Neuronal stem cell (in vitro differentiated cells): Measurements from ENCODE around the gene IGSF21.

ENCODE experiments used
- DNase-seq: peaks from one replicate; pipeline ENCODE4 v3.0.0-alpha.2; 2013; ENCODE audit warnings: low spot score
- H2AFZ ChIP-seq: one replicate; pipeline ENCODE4 v1.6.1; 2013; ENCODE audit warnings: mild to moderate bottlenecking, low read length, inconsistent platforms
- H2AK5ac ChIP-seq: 2 replicates; pipeline ENCODE4 v1.6.1; 2013; ENCODE audit warnings: low read depth, mild to moderate bottlenecking, inconsistent platforms, low read length, moderate library complexity, mixed read lengths
- H2BK120ac ChIP-seq: 2 replicates; pipeline ENCODE4 v1.6.1; 2013; ENCODE audit warnings: low read depth, mild to moderate bottlenecking, inconsistent platforms, low read length, moderate library complexity, mixed read lengths
- H2BK12ac ChIP-seq: one replicate; pipeline ENCODE4 v1.6.1; 2013; ENCODE audit warnings: low read length, inconsistent platforms
- H2BK15ac ChIP-seq: 2 replicates; pipeline ENCODE4 v1.6.1; 2013; ENCODE audit warnings: mild to moderate bottlenecking, low read length, inconsistent platforms, mixed read lengths
- H2BK5ac ChIP-seq: one replicate; pipeline ENCODE4 v1.6.1; 2013; ENCODE audit warnings: inconsistent platforms, mild to moderate bottlenecking, low read length, moderate library complexity
- H3K14ac ChIP-seq: one replicate; pipeline ENCODE4 v1.6.1; 2013; ENCODE audit warnings: low read length, inconsistent platforms
- H3K18ac ChIP-seq: 2 replicates; pipeline ENCODE4 v1.6.1; 2013; ENCODE audit warnings: low read length, inconsistent platforms
- H3K23ac ChIP-seq: 2 replicates; pipeline ENCODE4 v1.6.1; 2013; ENCODE audit warnings: low read depth, mild to moderate bottlenecking, mixed read lengths, low read length, inconsistent platforms; ENCODE audit not compliant: poor library complexity
- H3K27ac ChIP-seq: replicated peaks from 3 replicates; pipeline ENCODE4 v1.5.1; 2013; ENCODE audit warnings: low read length, inconsistent platforms
- H3K27me3 ChIP-seq, 3 experiments: 2 replicates each; pipeline ENCODE4 v1.6.1; 2013; ENCODE audit warnings: low read length in 3 of 3, mild to moderate bottlenecking in 2 of 3, inconsistent platforms in 1 of 3, low read depth in 1 of 3, mixed read lengths in 1 of 3, moderate library complexity in 1 of 3; ENCODE audit not compliant: control insufficient read depth in 3 of 3, insufficient read depth in 3 of 3
- H3K36me3 ChIP-seq, 2 donors: replicated peaks in 1 of 2; 2 replicates each; pipeline ENCODE4 v1.6.1; 2013; ENCODE audit warnings: low read length in 2 of 2; ENCODE audit not compliant: control insufficient read depth in 2 of 2, insufficient read depth in 2 of 2
- H3K4ac ChIP-seq: 2 replicates; pipeline ENCODE4 v1.6.1; 2013; ENCODE audit warnings: inconsistent platforms, mild to moderate bottlenecking, low read length, moderate library complexity
- H3K4me1 ChIP-seq, 2 donors: 1 replicate in 1 of 2; 2 replicates in 1 of 2; pipeline ENCODE4 v1.6.1; 2013; ENCODE audit warnings: low read length in 2 of 2, low read depth in 1 of 2; ENCODE audit not compliant: control insufficient read depth in 2 of 2, insufficient read depth in 1 of 2
- H3K4me2 ChIP-seq: one replicate; pipeline ENCODE4 v1.6.1; 2013; ENCODE audit warnings: mild to moderate bottlenecking, low read length, inconsistent platforms; ENCODE audit not compliant: insufficient read depth, poor library complexity, severe bottlenecking
- H3K4me3 ChIP-seq, 2 donors: 2 replicates each; pipeline ENCODE4 v1.5.1; 2013; ENCODE audit warnings: low read length in 2 of 2, mild to moderate bottlenecking in 2 of 2, inconsistent platforms in 1 of 2, moderate library complexity in 1 of 2
- H3K79me1 ChIP-seq: one replicate; pipeline ENCODE4 v1.6.1; 2013; ENCODE audit warnings: low read depth, mild to moderate bottlenecking, inconsistent platforms, low read length, moderate library complexity
- H3K9ac ChIP-seq: one replicate; pipeline ENCODE4 v1.6.1; 2013; ENCODE audit warnings: mild to moderate bottlenecking, low read depth, low read length, inconsistent platforms; ENCODE audit not compliant: poor library complexity
- H3K9me3 ChIP-seq, 2 donors: replicated peaks in 1 of 2; 2 replicates each; pipeline versions ENCODE3 to v1.6.1; 2013; ENCODE audit warnings: low read length in 2 of 2, mild to moderate bottlenecking in 2 of 2, inconsistent platforms in 1 of 2, low read depth in 1 of 2, mixed read lengths in 1 of 2, moderate library complexity in 1 of 2; ENCODE audit not compliant: control insufficient read depth in 2 of 2, insufficient read depth in 1 of 2
- H4K8ac ChIP-seq: one replicate; pipeline ENCODE4 v1.6.1; 2013; ENCODE audit warnings: low read depth, mild to moderate bottlenecking, inconsistent platforms, low read length, moderate library complexity
- H4K91ac ChIP-seq: one replicate; pipeline ENCODE4 v1.6.1; 2013; ENCODE audit warnings: low read length, low read depth, mild to moderate bottlenecking, inconsistent platforms; ENCODE audit not compliant: poor library complexity
- WGBS, 2 donors: extraction: QIAGEN DNeasy Blood & Tissue Kit; methylation state at CpG; one replicate each; pipeline ENCODE4 v1.1.7; 2013; ENCODE audit warnings: missing lambda C conversion rate in 2 of 2, mixed read lengths in 1 of 2; ENCODE audit not compliant: insufficient read length in 2 of 2, insufficient replicate concordance in 1 of 2; ENCODE audit errors: extremely low coverage in 2 of 2; 5-methylcytosine and 5-hydroxymethylcytosine counted together

The IGSF21 gene

DNA sequence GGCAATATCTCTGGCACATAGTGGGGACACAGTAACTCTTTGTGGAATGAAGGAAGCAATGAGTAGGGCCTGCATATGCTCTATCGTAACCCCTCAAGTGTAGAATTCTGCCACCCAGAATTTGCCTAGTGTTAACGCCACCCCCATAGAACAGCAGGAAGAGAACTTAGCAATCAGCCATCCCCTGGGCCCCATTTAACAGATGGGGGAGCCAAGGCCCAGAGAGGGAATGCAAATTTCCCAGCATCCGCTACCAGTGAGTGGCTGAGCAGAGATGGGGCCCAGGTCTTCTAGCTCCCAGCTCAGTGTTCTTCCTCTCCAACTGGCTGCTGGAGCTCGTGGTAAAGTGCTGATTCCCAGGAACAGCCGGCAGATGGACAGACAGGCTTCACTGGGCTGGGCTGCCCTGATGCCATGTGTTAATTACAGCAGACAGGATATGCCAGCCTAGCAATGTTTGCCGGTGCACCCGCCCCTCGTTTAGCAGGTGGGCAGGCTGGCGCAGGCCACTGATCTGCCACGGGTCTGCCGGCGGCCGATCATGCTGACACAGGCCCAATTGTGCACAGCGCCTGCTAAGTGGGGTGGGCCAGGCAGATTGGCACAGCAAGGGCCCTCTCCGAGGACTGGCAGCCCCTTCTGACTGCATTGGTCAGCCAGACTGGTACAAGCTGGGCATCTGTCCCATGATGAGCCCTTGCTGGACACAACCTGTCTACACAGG is 171.9 kb downstream of the IGSF21 start:
- Histone ChIP-seq H3K4me1 (peaks cover 0 to 11% of the 10 kb centered on the region in 2 donors), H3K4ac (no peak overlapping the region), H3K4me2 (no peak overlapping the region), H3K9ac (peak overlapping the region; percentile 68), H2BK12ac (no peak overlapping the region), H3K27me3 (peaks cover 0 to 9% (median 2%) of the 10 kb centered on the region in 3 experiments), H3K9me3 (no peaks in the 10 kb centered on the region), H2BK5ac (no peak overlapping the region), H4K8ac (no peak overlapping the region), H2BK15ac (peak overlapping the region; percentile 23), H2BK120ac (peak overlapping the region; percentile 5), H3K4me3 (no peak overlapping the region), H3K79me1 (no peaks in the 10 kb centered on the region), H3K18ac (peak overlapping the region; percentile 50), H3K36me3 (no peaks in the 10 kb centered on the region), H3K27ac (no peak overlapping the region), H4K91ac (no peak overlapping the region), H3K23ac (no peak overlapping the region), H2AFZ (no peak overlapping the region), H3K14ac (peak overlapping the region; percentile 50), H2AK5ac (peak overlapping the region; percentile 61)
- WGBS, 2 donors = no CpG with 5 or more reads among the region's 15 CpGs
- no peak for DNase-seq

DNA sequence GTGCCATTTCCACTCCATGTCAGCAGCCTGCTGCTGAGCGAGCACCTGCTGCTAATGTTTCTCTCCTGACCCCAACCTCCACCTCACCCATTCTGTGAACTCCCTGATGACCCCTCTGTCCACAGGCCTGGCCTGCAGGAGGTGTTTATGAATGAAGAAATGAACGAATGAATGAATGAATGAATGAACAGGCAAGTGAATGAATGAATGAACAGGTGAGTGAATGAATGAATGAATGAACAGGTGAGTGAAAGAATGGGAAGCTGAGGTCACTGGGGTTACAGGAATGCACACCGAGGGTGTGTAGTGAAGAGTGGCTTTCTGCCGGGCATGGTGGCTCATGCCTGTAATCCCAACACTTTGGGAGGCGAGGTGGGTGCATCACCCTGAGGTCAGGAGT is 173.4 kb downstream of the IGSF21 start:
- no peak overlapping the region for H2BK5ac ChIP-seq
- no peak for DNase-seq
- H2BK120ac ChIP-seq = no peak overlapping the region
- no peak overlapping the region for H2BK15ac ChIP-seq
- no peaks in the 10 kb centered on the region for H3K36me3 ChIP-seq
- no peak overlapping the region for H3K18ac ChIP-seq
- no peak overlapping the region for H4K91ac ChIP-seq
- H3K4me2 ChIP-seq = no peak overlapping the region
- H3K79me1 ChIP-seq = no peaks in the 10 kb centered on the region
- no peaks in the 10 kb centered on the region for H3K9me3 ChIP-seq
- no peak overlapping the region for H3K23ac ChIP-seq
- H3K4me3 ChIP-seq = no peak overlapping the region
- peaks cover 0 to 21% (median 2%) of the 10 kb centered on the region in 3 experiments for H3K27me3 ChIP-seq
- no peak overlapping the region for H2AK5ac ChIP-seq
- H4K8ac ChIP-seq = no peak overlapping the region
- no peak overlapping the region for H3K9ac ChIP-seq
- peaks cover 0 to 13% of the 10 kb centered on the region in 2 donors for H3K4me1 ChIP-seq
- no peak overlapping the region for H3K4ac ChIP-seq
- H2AFZ ChIP-seq = no peak overlapping the region
- no peak overlapping the region for H3K14ac ChIP-seq
- no CpG with 5 or more reads among the region's 5 CpGs for WGBS, 2 donors
- H2BK12ac ChIP-seq = no peak overlapping the region
- H3K27ac ChIP-seq = no peak overlapping the region

DNA sequence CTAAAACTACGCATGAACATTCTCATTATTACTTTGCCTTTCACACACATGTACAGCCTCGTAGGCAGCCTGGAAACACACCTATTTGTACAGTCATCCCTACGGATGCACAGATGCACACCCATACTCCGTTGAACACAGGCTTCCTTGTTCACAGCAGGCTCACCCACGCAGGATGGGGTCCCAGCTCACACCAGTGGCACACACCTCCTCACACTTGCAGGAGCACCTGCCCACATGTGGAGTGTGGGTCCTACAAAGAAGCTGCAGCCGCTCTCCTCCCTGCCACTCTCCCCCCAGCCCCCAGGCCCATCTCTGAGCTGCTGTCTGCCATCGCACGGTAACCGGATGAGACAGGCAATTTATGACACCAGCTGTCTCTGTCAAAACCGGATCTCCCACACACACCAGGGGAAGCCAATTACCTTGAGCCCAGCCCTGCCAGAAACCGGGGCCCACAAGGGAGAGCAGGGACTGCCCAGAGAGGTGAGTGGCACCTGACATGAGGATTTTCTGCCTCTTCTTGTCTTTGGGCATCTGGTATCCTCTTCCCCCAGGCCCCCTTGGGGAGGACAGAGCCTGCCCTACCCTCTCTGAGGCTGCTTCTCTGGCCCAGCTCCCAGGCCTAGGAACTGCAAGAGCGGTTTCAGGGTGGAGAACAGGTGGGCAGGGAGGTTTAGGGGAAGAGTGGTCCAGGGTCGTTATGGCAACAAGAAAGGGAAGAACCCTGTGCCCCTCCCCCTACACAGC is 175.4 kb downstream of the IGSF21 start:
- no peak overlapping the region for H2AFZ ChIP-seq
- no CpG with 5 or more reads among the region's 13 CpGs for WGBS, 2 donors
- H2BK12ac ChIP-seq = peak overlapping the region; percentile 50
- H3K27me3 ChIP-seq = peaks cover 0 to 21% (median 2%) of the 10 kb centered on the region in 3 experiments
- H2AK5ac ChIP-seq = peak overlapping the region; percentile 60
- H3K36me3 ChIP-seq = no peaks in the 10 kb centered on the region
- peaks cover 0 to 13% of the 10 kb centered on the region in 2 donors for H3K4me1 ChIP-seq
- H3K4me2 ChIP-seq = no peak overlapping the region
- H2BK15ac ChIP-seq = no peak overlapping the region
- H3K4me3 ChIP-seq = peak overlapping the region in 1 of 2 donors; percentile 22
- peak overlapping the region; percentile 20 for H4K91ac ChIP-seq
- no peak overlapping the region for H3K27ac ChIP-seq
- H2BK120ac ChIP-seq = no peak overlapping the region
- H3K9ac ChIP-seq = no peak overlapping the region
- no peak overlapping the region for H3K4ac ChIP-seq
- H2BK5ac ChIP-seq = peak overlapping the region; percentile 42
- no peaks in the 10 kb centered on the region for H3K9me3 ChIP-seq
- H3K79me1 ChIP-seq = no peaks in the 10 kb centered on the region
- no peak overlapping the region for H3K23ac ChIP-seq
- H3K14ac ChIP-seq = no peak overlapping the region
- peak overlapping the region; percentile 70 for H3K18ac ChIP-seq
- H4K8ac ChIP-seq = no peak overlapping the region
- DNase-seq = no peak
